ENCODE results near the gene FAU. TPM values are rescaled to one million over a fixed set of nuclear protein-coding genes. Genes with fewer than 3 reads are reported as not detected.
A peak's percentile ranks its signal among the peaks of the same experiment; 100 is the strongest.

FAU gene
- total RNA-seq, 1 donor from 2014 or later = 754 TPM

GRCh38 chr11:65095427-65095826 is 26.5 kb downstream of the FAU start:
- Histone ChIP-seq H3K4me1 (peaks cover 8% of the 10 kb centered on the region), H3K9me3 (no peaks in the 10 kb centered on the region), H3K36me3 (peaks cover 12% of the 10 kb centered on the region), H3K4me3 (peak overlapping the region; percentile 90), H3K27ac (peak overlapping the region; percentile 94), H3K27me3 (no peaks in the 10 kb centered on the region)
- DNase-seq (no peak), ATAC-seq (no peak)
- TF ChIP-seq CTCF (IDR thresholded peaks at IDR 0.05) = no peak
- intact Hi-C loops (cut with DNase I) = no loop called here

- Histone ChIP-seq H3K9me3 (no peaks in the 10 kb centered on the region), H3K4me3 (no peak overlapping the region), H3K27me3 (no peaks in the 10 kb centered on the region), H3K36me3 (peaks cover 38% of the 10 kb centered on the region), H3K4me1 (no peaks in the 10 kb centered on the region), H3K27ac (no peak overlapping the region)
- no peak for TF ChIP-seq CTCF (IDR thresholded peaks at IDR 0.05)
- intact Hi-C loops (cut with DNase I) = no loop called here
- DNase-seq = no peak
- ATAC-seq = no peak
Observed at GRCh38 chr11:65090628-65091027, 31.3 kb downstream of the FAU start.

GRCh38 chr11:65089621-65090020 is 32.3 kb downstream of the FAU start:
- Histone ChIP-seq H3K27ac (no peak overlapping the region), H3K9me3 (no peaks in the 10 kb centered on the region), H3K4me3 (no peak overlapping the region), H3K4me1 (peaks cover 6% of the 10 kb centered on the region), H3K36me3 (peaks cover 44% of the 10 kb centered on the region), H3K27me3 (no peaks in the 10 kb centered on the region)
- TF ChIP-seq CTCF (IDR thresholded peaks at IDR 0.05) = no peak
- intact Hi-C loops (cut with DNase I) = no loop called here
- no peak for DNase-seq
- no peak for ATAC-seq

- Histone ChIP-seq H3K27me3 (no peaks in the 10 kb centered on the region), H3K9me3 (no peaks in the 10 kb centered on the region), H3K4me1 (peaks cover 7% of the 10 kb centered on the region), H3K36me3 (peaks cover 44% of the 10 kb centered on the region), H3K4me3 (no peak overlapping the region), H3K27ac (no peak overlapping the region)
- intact Hi-C loops (cut with DNase I) = no loop called here
- no peak for TF ChIP-seq CTCF (IDR thresholded peaks at IDR 0.05)
- ATAC-seq (no peak), DNase-seq (no peak)
Observed at GRCh38 chr11:65087827-65088226, 34.1 kb downstream of the FAU start.

- H3K4me1 ChIP-seq = peaks cover 7% of the 10 kb centered on the region
- H3K9me3 ChIP-seq = no peaks in the 10 kb centered on the region
- no peaks in the 10 kb centered on the region for H3K27me3 ChIP-seq
- ATAC-seq (no peak), DNase-seq (no peak)
- no peak for TF ChIP-seq CTCF (IDR thresholded peaks at IDR 0.05)
- H3K27ac ChIP-seq = no peak overlapping the region
- H3K4me3 ChIP-seq = no peak overlapping the region
- H3K36me3 ChIP-seq = peaks cover 44% of the 10 kb centered on the region
- intact Hi-C loops (cut with DNase I) = no loop called here
Observed at GRCh38 chr11:65087216-65087615, 34.7 kb downstream of the FAU start.

- Histone ChIP-seq H3K4me3 (no peak overlapping the region), H3K4me1 (peaks cover 7% of the 10 kb centered on the region), H3K27me3 (no peaks in the 10 kb centered on the region), H3K27ac (no peak overlapping the region), H3K36me3 (peaks cover 44% of the 10 kb centered on the region), H3K9me3 (no peaks in the 10 kb centered on the region)
- intact Hi-C loops (cut with DNase I) = no loop called here
- DNase-seq (no peak), ATAC-seq (no peak)
- no peak for TF ChIP-seq CTCF (IDR thresholded peaks at IDR 0.05)
Observed at GRCh38 chr11:65086809-65087208, 35.1 kb downstream of the FAU start.

Measured in upper lobe of right lung (tissue), 1 donor.